ENCODE data around the gene HID1.

DNA sequence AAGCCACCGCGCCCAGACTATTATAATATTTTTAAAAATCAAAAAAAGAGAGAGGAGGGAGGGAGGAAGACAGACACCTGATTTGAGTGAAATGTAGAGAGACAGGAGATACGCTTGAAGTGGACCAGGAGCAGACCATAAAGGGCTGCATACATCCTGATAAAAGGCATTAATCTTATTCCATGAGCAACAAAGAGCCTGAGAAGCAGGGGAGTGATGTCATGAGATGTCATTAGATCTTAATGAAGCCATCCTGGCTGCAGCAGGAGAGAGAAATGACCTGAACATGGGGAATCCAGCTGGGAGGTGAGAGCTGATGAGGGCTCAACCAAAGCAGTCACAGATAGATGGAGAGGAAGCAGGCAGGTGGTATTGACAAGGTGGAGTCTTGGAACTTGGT is 5.2 kb upstream of the HID1 start:
- TF ChIP-seq, protein P1, sequence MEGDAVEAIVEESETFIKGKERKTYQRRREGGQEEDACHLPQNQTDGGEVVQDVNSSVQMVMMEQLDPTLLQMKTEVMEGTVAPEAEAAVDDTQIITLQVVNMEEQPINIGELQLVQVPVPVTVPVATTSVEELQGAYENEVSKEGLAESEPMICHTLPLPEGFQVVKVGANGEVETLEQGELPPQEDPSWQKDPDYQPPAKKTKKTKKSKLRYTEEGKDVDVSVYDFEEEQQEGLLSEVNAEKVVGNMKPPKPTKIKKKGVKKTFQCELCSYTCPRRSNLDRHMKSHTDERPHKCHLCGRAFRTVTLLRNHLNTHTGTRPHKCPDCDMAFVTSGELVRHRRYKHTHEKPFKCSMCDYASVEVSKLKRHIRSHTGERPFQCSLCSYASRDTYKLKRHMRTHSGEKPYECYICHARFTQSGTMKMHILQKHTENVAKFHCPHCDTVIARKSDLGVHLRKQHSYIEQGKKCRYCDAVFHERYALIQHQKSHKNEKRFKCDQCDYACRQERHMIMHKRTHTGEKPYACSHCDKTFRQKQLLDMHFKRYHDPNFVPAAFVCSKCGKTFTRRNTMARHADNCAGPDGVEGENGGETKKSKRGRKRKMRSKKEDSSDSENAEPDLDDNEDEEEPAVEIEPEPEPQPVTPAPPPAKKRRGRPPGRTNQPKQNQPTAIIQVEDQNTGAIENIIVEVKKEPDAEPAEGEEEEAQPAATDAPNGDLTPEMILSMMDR (IDR thresholded peaks at IDR 0.05): no peak
- TF ChIP-seq POLR2AphosphoS5 (IDR thresholded peaks at IDR 0.05) (no peak), POLR2A (IDR thresholded peaks at IDR 0.05) (no peak)
